GM18951 (cell line): ENCODE data around the gene PDE6A.

Source experiments
- POLR2A ChIP-seq: IDR thresholded peaks from 4 replicates; pipeline ENCODE4 v1.6.1; 2011; ENCODE audit warnings: mild to moderate bottlenecking; ENCODE audit not compliant: insufficient read length, insufficient read depth; ENCODE audit errors: extremely low read depth
- in situ Hi-C: fragments of 300-500 bp; cut with MboI; formaldehyde crosslinking; loops from one replicate; pipeline ENCODE4 v1.12.0; 2022; ENCODE audit warnings: low sequenced_read_pairs, mixed read lengths, inconsistent platforms; ENCODE audit not compliant: unreplicated experiment

The PDE6A gene

GRCh38 chr5:149836451-149837139, 108.0 kb downstream of the PDE6A start:
- TF ChIP-seq POLR2A: no peak
- in situ Hi-C loops: loop anchor here (10.0 kb wide), 2 partner anchors 138 to 202 kb away; no protein-coding TSS in a partner anchor

DNA sequence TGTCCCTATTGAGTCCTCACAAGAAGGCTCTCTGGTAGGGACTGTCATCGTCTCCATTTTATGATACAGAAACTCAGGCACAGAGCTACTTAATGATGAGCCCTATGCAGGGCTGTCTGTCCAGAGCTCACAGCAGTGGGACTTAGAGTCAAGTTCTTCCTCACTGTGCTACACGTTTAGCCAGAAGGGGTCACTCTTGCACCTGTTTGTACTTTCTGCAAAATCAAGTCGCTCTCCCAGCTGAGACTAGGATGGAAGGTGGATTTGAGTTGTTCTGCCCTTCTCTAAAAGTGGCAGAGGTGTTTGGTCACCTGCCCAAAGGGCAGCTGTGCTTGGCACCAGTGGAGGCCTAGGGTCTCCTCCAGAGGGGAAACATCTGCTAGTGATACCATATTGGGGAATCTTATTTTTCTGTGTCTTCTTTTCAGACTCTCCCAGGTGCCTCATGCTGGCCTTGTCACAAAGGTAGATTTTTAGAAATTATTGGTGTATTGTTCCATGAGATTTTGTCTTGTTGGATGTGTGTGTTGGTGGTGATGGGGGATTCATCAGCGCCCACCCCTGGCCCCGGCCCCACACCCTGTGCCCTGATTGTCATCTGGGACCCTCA, 110.2 kb downstream of the PDE6A start:
- no peak for TF ChIP-seq POLR2A
- in situ Hi-C loops: loop anchor here (10.0 kb wide), 2 partner anchors 140 to 200 kb away; no protein-coding TSS in a partner anchor

DNA sequence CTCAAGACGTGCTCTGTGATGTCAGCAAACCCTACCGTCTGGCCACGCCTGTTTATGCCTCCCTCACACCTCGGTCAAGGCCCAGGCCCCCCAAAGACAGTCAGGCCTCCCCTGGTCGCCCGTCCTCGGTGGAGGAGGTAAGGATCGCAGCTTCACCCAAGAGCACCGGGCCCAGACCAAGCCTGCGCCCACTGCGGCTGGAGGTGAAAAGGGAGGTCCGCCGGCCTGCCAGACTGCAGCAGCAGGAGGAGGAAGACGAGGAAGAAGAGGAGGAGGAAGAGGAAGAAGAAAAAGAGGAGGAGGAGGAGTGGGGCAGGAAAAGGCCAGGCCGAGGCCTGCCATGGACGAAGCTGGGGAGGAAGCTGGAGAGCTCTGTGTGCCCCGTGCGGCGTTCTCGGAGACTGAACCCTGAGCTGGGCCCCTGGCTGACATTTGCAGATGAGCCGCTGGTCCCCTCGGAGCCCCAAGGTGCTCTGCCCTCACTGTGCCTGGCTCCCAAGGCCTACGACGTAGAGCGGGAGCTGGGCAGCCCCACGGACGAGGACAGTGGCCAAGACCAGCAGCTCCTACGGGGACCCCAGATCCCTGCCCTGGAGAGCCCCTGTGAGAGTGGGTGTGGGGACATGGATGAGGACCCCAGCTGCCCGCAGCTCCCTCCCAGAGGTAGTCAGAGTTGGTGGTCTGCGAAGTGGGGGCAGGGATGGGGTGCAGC, 111.3 kb downstream of the PDE6A start:
- no peak for TF ChIP-seq POLR2A
- in situ Hi-C loops: loop anchor here (10.0 kb wide), 2 partner anchors 142 to 198 kb away; no protein-coding TSS in a partner anchor

GRCh38 chr5:149832636-149833035, 112.0 kb downstream of the PDE6A start:
- TF ChIP-seq POLR2A: no peak
- in situ Hi-C loops: loop anchor here (10.0 kb wide), 2 partner anchors 142 to 198 kb away; no protein-coding TSS in a partner anchor

- in situ Hi-C loops: loop anchor here (10.0 kb wide), 2 partner anchors 143 to 197 kb away; no protein-coding TSS in a partner anchor
- TF ChIP-seq POLR2A: no peak
Measured at GRCh38 chr5:149831492-149831891, 113.1 kb downstream of the PDE6A start.

DNA sequence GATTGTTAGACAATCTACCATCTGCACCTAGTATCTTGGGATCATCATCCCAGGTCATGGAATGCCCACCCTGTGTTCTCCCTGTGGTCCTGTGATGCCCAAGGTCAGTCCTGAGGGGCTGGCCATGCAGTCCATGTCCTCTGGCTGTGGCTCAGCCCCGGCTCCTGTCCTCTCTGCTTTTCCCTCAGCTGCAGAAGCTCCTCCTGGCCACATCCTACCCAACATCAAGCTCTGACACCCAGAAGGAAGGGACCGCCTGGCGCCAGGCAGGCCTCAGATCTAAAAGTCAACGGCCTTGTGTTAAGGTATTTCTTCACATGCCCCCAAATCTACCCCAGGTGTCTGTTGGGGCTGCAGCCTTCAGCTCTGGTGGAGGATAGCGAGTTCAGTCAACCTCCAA, 114.0 kb downstream of the PDE6A start:
- TF ChIP-seq POLR2A: no peak
- in situ Hi-C loops: loop anchor here (10.0 kb wide), 2 partner anchors 144 to 196 kb away; no protein-coding TSS in a partner anchor

DNA sequence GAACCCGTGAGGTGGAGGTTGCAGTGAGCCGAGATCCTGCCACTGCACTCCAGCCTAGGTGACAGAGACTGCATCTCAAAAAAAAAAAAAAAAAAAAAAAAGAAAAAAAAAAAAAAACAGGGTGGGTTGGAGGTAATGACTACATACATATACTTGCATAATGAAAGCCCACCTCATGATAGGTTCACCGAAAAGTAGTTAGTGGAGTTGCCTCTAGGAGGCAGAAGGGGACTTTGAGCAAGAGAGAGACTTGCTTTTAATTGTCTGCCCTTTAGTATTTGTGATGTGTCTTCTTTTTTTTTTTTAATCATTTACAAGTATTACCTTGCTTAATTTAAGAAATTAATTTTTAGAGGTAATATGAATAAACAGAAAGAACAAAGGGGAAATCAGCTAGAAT, 114.6 kb downstream of the PDE6A start:
- in situ Hi-C loops: loop anchor here (10.0 kb wide), 3 partner anchors 145 to 195 kb away; no protein-coding TSS in a partner anchor
- no peak for TF ChIP-seq POLR2A

DNA sequence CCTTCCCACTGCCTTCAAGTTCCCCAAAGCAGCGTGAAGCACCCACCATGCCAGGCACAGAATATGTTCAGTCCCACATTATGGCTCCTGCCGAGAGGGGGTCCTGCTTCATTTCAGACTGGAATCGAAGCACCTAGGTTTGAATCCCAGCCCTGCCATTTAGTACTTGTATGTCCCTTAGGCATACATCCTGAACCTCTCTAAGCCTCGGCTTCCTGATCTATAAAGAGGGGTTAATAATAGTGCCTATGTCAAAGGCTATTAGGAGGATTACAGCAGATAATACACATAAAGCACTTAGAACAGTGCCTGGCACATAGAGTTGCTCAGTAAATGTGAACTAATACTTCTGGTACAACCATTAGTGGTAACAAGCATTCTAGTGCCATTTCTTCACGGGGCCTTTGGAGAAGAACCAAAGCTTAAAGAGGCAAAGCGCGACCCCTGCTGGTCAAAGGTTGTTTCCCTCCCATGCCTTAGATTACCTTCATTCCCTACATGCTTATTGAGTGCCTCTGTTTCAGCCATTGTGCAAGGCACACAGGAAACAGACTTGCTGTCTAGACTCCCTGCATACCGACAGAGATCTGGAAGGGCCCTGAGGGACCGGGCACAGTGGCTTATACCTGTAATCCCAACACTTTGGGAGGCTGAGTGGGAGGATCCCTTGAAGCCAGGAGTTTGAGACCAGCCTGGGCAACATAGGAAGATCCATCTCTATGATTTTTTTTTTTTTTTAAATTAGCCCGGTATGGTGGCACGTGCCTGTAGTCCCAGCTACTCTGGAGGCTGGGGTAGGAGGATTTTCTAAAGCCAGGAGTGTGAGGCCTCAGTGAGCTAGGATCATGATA, 116.2 kb downstream of the PDE6A start:
- no peak for TF ChIP-seq POLR2A
- in situ Hi-C loops: loop anchor here (10.0 kb wide), 1 partner anchor 164 kb away; no protein-coding TSS in a partner anchor

GRCh38 chr5:149827546-149827945, 117.0 kb downstream of the PDE6A start:
- TF ChIP-seq POLR2A: no peak
- in situ Hi-C loops: loop anchor here (10.0 kb wide), 1 partner anchor 163 kb away; no protein-coding TSS in a partner anchor

DNA sequence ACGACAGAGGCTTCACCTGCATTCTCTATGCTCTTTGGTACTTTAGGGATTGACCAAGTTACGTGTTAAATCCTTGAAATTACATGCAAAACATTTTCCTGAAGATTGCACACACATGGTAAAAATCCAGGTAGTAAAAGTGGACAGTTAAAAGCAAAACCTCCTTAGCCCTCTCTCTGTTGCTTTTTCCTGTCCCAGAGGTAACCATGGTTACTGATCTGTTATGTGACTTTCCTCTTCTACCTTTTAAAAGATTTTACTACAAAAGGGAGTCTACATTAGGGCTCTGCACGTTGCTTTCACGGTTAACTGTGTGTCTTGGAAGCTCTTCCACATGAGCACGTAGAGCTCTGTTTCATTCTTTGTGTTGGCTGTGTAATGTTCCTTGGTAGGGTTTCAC, 117.5 kb downstream of the PDE6A start:
- no peak for TF ChIP-seq POLR2A
- in situ Hi-C loops: loop anchor here (10.0 kb wide), 1 partner anchor 162 kb away; no protein-coding TSS in a partner anchor

DNA sequence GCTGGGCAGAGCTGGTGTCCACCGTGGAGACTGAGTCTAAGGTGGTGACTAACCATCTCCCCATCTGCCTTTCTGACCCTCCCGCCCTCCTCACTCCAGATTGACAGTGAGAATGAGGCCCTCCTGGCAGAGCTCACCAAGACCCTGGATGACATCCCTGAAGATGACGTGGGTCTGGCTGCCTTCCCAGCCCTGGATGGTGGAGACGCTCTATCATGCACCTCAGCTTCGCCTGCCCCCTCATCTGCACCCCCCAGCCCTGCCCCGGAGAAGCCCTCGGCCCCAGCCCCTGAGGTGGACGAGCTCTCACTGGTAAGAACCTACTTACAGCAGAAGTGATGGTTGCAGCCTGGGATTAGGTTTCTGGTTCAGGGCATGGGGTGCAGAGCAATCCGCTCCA, 118.0 kb downstream of the PDE6A start:
- in situ Hi-C loops: loop anchor here (10.0 kb wide), 1 partner anchor 162 kb away; no protein-coding TSS in a partner anchor
- TF ChIP-seq POLR2A: no peak

GRCh38 chr5:149824846-149825245, 119.7 kb downstream of the PDE6A start:
- in situ Hi-C loops: loop anchor here (10.0 kb wide), 1 partner anchor 160 kb away; no protein-coding TSS in a partner anchor

More at GRCh38 chr5:149824846-149825245, 119.7 kb downstream of the PDE6A start:
- no peak for TF ChIP-seq POLR2A
